Kidney glomerular epithelial cell (primary cell): Measurements from ENCODE around the gene TMEM150B.

Experiments
- DNase-seq: peaks from one replicate; lab custom pipeline; 2025; lab: John Stamatoyannopoulos, UW

Gene TMEM150B

GRCh38 chr19:55278391-55279135 is 46.6 kb downstream of the TMEM150B start:
- no peak for DNase-seq

- DNase-seq: no peak
Observed at GRCh38 chr19:55277494-55277893, 47.6 kb downstream of the TMEM150B start.

GRCh38 chr19:55276720-55277430 is 48.3 kb downstream of the TMEM150B start:
- DNase-seq: no peak

GRCh38 chr19:55275851-55276719 is 49.1 kb downstream of the TMEM150B start:
- no peak for DNase-seq

GRCh38 chr19:55273978-55274707 is 51.0 kb downstream of the TMEM150B start:
- DNase-seq: no peak

GRCh38 chr19:55272142-55272541 is 53.0 kb downstream of the TMEM150B start:
- DNase-seq: no peak

GRCh38 chr19:55270172-55270942 is 54.8 kb downstream of the TMEM150B start:
- DNase-seq: no peak

- no peak for DNase-seq
Observed at GRCh38 chr19:55269299-55269698, 55.8 kb downstream of the TMEM150B start.

- DNase-seq: no peak
Observed at GRCh38 chr19:55266840-55267239, 58.3 kb downstream of the TMEM150B start.

GRCh38 chr19:55266404-55266803 is 58.7 kb downstream of the TMEM150B start:
- DNase-seq: no peak

GRCh38 chr19:55265723-55266386 is 59.3 kb downstream of the TMEM150B start:
- no peak for DNase-seq

- DNase-seq: no peak
Observed at GRCh38 chr19:55265173-55265572, 60.0 kb downstream of the TMEM150B start.

- DNase-seq: no peak
Observed at GRCh38 chr19:55264531-55264930, 60.6 kb downstream of the TMEM150B start.
